Measurements from ENCODE around the gene SERPINB3.
"Not testable (repeated sequence)": the region's sequence is repeated elsewhere in the genome, so short reads cannot be mapped to it uniquely, and the experiment has no call there.

Gene SERPINB3

GRCh38 chr18:63648241-63648640, 13.5 kb downstream of the SERPINB3 start:
- DNase-seq (ENCODE audit: extremely low read depth, low read depth) = no peak
- H3K4me3 ChIP-seq (replicated peaks; ENCODE audit: low read depth, low read length) = no peak overlapping the region
- TF ChIP-seq CTCF (IDR thresholded peaks at IDR 0.05; ENCODE audit: low read depth, low read length, missing control alignments) = no peak

DNA sequence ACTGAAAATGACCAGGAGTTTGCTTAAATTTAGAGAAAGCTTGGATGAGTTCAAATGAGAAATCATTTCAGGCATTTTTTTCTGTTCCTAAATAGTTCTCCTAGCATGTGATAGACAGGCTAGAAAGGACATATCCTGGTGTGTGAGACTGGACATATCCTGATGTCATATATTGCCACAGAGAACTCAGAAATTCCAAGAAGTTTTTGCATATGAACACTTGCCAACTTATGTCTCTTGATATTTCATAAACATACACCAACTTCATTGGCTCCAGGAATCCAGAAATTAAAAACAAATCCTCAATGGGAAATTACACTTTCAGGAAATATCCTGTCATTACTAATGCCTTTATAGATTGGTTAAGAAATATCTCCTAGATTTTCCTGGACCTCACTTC, 14.8 kb downstream of the SERPINB3 start:
- no peak for TF ChIP-seq CTCF (IDR thresholded peaks at IDR 0.05; ENCODE audit: low read depth, low read length, missing control alignments)
- H3K4me3 ChIP-seq (replicated peaks; ENCODE audit: low read depth, low read length) = no peak overlapping the region
- DNase-seq (ENCODE audit: extremely low read depth, low read depth) = no peak

DNA sequence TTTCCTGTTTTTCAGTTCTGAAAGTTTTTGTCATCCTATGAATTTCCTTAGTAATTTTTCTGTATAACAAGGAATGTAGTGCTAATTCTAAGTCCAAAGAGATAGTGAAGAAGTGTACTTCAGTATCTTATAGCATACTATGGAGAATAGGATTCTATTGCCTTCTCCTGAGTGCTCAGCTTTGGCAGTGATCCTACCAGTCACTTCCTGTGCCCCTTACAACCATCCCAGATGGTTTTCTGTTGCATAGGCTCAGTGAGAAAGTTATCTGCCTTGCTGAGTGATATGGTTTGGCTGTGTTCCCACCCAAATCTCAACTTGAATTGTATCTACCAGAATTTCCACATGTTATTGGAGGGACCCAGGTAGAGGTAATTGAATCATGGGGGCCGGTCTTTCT, 17.0 kb downstream of the SERPINB3 start:
- H3K4me3 ChIP-seq (replicated peaks; ENCODE audit: low read depth, low read length); DNase-seq (ENCODE audit: extremely low read depth, low read depth): not testable (repeated sequence)

DNA sequence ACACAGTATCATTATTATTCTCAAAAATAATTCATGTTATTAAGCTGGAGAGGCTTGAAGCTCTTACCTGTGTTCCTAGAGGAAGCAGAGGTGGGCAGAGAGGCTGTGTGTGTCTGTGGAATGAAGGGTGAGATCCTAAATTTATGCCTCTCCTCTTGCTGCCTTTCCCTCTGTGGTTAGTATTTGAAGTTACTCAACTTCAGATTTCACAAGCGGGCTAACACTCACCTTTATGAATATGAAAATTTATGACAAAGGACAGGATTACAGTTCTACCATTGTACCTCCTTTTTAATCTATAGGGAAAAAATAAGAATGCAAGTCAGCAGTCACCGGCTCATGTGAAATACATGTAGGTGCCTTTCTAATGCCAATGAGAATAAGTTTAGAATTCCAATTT, 17.6 kb downstream of the SERPINB3 start, which contains the start of gene SERPINB4:
Gene SERPINB4, minus strand, starts transcription at position 115 of the 400 bp plus-strand sequence. CDS start 679 bp downstream, outside the sequence.
- H3K4me3 ChIP-seq (replicated peaks; ENCODE audit: low read depth, low read length); DNase-seq (ENCODE audit: extremely low read depth, low read depth): not testable (repeated sequence)

DNA sequence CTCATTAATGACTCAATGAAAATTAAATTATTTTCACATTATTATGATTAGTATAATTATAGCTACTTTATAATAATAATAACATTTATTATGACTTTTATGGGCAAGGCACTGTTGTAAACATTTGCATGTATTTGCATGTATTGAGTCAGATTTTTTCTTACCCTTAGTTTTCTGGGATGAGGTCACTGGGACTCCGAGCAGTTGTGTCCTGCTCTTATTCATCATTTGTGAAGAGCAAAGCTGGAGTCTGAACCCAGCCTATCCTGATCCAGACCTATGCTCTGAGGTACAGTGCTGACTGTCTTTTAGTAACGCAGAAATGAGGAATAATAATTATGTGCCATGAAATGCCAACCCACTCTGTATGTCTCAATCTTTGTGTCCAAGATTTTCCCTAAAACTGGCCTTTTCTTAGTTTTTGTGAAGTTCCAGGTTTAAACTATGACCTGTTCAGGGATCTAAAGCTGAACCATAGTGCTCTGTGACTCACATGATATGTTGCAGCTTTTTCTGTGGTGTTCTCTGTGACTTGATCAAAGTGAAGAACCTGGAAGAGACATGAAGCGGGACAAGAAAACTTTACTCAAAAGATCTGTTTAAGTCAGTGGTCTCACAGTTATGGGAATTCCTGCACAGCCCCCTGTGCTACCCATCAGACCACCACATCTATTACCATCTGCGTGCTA, 18.9 kb downstream of the SERPINB3 start:
- DNase-seq (ENCODE audit: extremely low read depth, low read depth); H3K4me3 ChIP-seq (replicated peaks; ENCODE audit: low read depth, low read length): not testable (repeated sequence)

DNA sequence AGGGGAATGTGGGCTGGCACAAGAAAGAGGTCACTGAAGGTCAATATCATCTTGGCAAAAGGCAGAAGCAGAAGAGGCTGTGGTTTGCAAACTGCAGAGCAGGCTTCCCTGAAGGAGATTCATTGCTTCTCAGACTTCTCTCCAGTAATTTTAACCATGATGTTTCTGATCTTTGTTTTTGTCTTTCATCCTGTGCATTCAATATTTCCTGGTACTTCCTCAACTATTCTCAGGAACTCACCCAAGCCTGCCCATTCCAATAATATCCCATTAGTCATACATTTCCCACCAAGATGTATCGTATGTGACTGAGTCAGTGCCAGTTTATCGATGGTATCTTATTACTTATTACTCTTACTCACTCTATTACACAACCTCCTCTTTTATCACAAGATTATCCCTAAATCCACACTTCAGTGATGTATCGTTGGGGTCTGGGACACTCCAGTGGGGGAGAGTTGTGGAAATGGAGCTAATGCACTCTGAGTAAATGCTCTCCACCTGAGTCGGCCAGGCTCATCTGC, 20.5 kb downstream of the SERPINB3 start:
- not testable (repeated sequence) for H3K4me3 ChIP-seq (replicated peaks; ENCODE audit: low read depth, low read length); DNase-seq (ENCODE audit: extremely low read depth, low read depth)

- no peak for DNase-seq (ENCODE audit: extremely low read depth, low read depth)
- no peak for TF ChIP-seq CTCF (IDR thresholded peaks at IDR 0.05; ENCODE audit: low read depth, low read length, missing control alignments)
- H3K4me3 ChIP-seq (replicated peaks; ENCODE audit: low read depth, low read length) = no peak overlapping the region
Measured at GRCh38 chr18:63637703-63638102, 24.0 kb downstream of the SERPINB3 start.

DNA sequence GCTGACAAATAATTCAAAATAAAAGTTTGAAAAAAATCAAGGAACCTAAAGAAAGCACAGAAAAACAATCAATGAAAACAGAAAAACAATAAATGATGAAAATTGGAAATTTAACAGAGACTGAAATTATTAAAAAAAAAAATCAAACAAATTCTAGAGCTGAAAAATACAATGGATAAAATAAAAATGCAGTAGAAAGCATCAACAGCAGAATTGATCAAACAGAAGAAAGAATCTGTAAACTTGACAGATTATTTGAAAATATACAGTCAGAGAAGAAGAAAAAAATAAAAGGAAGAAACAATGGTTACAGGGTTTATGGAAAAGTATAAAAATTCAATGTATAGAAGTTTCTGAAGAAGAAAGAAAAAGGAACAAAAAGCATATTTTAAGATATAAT, 33.9 kb downstream of the SERPINB3 start:
- DNase-seq (ENCODE audit: extremely low read depth, low read depth) = no peak
- no peak for TF ChIP-seq CTCF (IDR thresholded peaks at IDR 0.05; ENCODE audit: low read depth, low read length, missing control alignments)
- no peak overlapping the region for H3K4me3 ChIP-seq (replicated peaks; ENCODE audit: low read depth, low read length)

DNA sequence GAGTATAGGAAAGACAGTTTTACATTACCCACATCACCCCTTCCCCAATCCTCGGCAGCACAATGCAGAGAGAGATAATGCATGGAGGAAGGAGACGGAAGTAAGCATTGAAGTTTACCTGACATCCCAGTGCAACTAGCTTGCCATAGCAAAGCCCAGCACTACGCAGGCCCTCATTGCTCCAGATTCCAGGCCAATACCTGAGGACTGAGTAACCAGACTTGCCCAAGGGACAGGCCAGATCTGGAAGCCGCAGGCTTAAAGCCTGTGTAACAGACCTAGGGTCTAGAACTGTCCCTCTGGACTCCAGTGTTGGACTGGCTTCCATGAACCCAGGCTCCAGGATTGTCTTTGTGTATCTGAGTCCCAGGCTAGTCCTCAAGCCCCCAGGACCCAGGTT, 35.3 kb downstream of the SERPINB3 start:
- DNase-seq (ENCODE audit: extremely low read depth, low read depth) = no peak
- no peak overlapping the region for H3K4me3 ChIP-seq (replicated peaks; ENCODE audit: low read depth, low read length)
- TF ChIP-seq CTCF (IDR thresholded peaks at IDR 0.05; ENCODE audit: low read depth, low read length, missing control alignments) = no peak

All from HFF-Myc (cell line).